Erythroblast (primary cell): ENCODE measurements around the gene CDH10.

ENCODE experiments used
- GATA1 ChIP-seq: IDR thresholded peaks from 2 replicates; pipeline ENCODE4 v1.6.1; 2011; ENCODE audit warnings: low read depth, mild to moderate bottlenecking, control low read depth, low read length, moderate library complexity
- POLR2A ChIP-seq: IDR thresholded peaks from 2 replicates; pipeline ENCODE4 v1.6.1; 2011; ENCODE audit warnings: mild to moderate bottlenecking, low read length

DNA sequence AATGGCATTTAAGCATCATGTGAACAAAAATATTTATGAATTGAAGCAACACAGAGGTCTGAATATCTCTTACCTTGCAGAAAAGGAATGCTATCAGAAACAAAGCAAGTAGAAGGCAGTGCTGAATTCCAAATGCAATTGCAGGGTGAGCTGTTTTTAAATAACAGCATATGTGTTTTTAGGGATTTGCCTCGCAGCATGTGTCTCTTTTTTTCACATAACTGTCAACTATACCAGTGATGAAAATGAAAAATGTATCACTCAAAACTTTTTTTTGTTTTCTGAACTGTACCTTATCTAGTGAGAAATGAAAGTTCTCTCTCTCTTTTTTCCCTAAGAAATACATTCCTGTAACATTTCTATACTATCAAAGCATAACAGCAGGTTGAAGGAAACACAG lies 21.2 kb downstream of the CDH10 start:
- TF ChIP-seq POLR2A (no peak), GATA1 (no peak)
